NCI-H2227 (cell line): ENCODE measurements around the gene POC1A.

Experiments
- DNase-seq: peaks from one replicate; lab custom pipeline; 2025; ENCODE audit not compliant: unreplicated experiment; lab: John Stamatoyannopoulos, UW

The POC1A gene

GRCh38 chr3:52132041-52132440 is 22.2 kb downstream of the POC1A start:
- no peak for DNase-seq

DNA sequence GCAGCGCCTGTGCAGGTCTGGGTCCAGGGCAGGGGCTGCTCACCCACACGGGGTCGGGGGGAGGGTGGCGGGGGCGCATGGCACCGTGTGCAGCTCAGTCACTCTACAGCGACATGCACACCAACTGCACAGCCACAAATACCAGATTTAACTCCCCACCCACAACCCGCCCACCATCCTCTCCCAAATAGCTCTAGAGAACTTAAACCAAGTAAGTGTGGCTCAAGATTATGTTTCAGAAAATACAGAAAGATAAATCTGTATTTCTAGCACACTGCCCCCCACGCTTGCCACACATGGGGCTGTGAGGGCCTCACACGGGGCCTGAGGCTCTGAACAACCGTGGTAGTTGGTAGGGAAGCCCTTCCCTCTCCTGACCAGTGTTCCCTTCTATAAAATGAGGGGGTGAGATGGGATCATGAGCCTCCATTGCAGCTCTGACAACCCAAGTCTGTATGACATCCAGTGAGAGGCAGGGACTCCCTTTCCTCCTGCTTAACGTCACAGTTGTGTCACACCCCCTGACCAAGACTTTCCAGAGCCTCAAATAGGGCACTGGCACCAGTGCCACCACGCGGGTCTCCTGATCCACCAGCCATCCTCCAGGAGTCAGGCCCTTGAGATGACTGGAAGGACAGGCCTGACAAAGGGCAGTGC is 23.1 kb downstream of the POC1A start:
- no peak for DNase-seq

GRCh38 chr3:52128118-52128683 is 26.0 kb downstream of the POC1A start:
- no peak for DNase-seq

- DNase-seq, result no peak
These were observed 27.7 kb downstream of the POC1A start for GRCh38 chr3:52126500-52126899.

DNA sequence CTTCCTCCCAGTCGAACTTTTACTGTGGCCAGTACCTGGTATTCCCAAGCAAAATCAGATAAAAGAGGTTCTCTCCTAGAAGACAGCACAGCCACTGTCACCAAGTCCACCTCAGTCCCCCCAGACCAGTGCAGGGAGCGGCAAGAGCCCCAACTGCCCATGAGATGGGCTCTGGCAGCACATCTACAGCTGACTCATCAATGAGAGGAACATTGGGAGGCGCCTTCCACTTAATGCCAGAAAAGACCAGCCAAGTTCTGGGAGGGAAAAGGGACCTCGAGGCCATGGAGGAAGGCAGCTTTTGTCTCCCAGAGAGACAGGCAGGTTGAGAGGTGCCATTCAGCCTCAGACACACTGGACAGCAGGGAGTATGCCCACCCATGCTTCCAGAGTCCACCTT is 28.2 kb downstream of the POC1A start:
- no peak for DNase-seq

GRCh38 chr3:52124766-52125165 is 29.5 kb downstream of the POC1A start:
- no peak for DNase-seq

GRCh38 chr3:52124126-52124525 is 30.1 kb downstream of the POC1A start:
- DNase-seq, result no peak

DNA sequence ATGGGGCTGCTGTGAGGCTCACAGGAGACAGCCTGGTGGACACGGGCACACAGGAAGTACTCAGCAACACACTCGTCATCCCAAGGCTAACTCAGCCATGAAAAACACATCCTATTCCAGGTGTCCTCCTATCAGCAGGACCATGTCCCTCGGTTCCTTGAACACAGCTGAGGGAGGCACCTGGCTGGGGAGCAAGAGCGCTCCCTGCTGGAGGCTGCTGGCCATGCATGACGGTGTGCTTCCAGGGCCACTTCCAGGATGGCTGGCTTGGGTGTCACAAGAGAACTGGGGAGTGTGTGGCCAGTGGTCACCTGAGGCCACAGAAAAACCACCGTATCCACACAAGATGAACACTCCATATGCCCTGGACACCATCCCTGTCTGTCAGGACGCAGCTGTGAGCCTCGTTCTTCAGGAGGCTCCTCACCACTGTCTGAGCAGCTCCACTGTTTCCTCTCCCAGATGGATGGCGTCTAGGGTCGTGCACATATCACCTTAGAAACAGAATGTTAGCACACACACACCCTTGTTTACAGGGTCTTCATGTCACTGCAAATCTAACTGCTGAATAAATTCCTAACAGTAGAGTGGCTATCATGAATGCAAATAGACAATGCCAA is 31.0 kb downstream of the POC1A start:
- DNase-seq, result peak; percentile 69

- no peak for DNase-seq
These were observed 31.7 kb downstream of the POC1A start for GRCh38 chr3:52122491-52122890.

- DNase-seq, result no peak
These were observed 32.4 kb downstream of the POC1A start for GRCh38 chr3:52121813-52122212.

GRCh38 chr3:52121464-52121805 is 32.8 kb downstream of the POC1A start:
- no peak for DNase-seq

GRCh38 chr3:52120556-52121463 is 33.4 kb downstream of the POC1A start:
- DNase-seq, result no peak

- DNase-seq, result no peak
These were observed 34.4 kb downstream of the POC1A start for GRCh38 chr3:52119826-52120225.

- peak; percentile 2 for DNase-seq
These were observed 35.1 kb downstream of the POC1A start for GRCh38 chr3:52119099-52119498.

- no peak for DNase-seq
These were observed 35.9 kb downstream of the POC1A start for GRCh38 chr3:52118156-52118875.

- DNase-seq, result no peak
These were observed 36.7 kb downstream of the POC1A start for GRCh38 chr3:52117537-52117936.

GRCh38 chr3:52112056-52112455 is 42.2 kb downstream of the POC1A start:
- no peak for DNase-seq

GRCh38 chr3:52110502-52110901 is 43.7 kb downstream of the POC1A start:
- DNase-seq, result no peak

DNA sequence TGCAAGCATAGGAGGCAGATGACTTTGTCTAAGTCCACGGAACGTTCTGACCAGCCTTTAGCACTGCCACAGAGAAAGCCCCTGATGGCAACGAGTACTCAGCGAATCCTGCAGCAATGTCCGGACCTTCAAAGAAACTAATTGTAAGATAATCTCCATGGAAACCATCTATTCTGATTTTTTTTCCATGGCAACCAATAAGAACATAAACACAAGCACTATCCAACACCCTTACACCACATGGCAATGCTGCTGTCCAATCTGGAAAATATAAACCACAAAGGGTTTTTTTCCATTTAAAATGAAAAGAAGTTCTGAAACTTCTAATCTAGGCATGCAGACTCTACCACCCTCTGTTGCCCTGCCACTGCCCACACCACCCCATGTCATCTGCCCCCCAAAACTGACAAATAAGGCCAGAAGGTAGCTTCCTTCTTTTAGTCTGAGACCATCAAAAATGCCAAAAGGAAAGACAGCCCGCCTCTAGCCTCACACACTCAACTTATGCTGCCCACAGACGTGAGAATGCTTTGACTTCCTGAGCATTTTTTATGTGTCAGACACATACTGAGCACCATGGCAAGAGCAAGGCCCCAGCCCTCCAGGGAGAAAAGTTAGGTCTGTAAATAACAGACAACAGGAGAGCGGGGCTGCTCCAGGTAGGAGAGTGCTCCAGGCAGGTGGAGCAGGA is 44.5 kb downstream of the POC1A start:
- no peak for DNase-seq
